Fibroblast of the aortic adventitia (primary cell): ENCODE results near the gene PRDM16. TPM values are rescaled to one million over a fixed set of nuclear protein-coding genes. Genes with fewer than 3 reads are reported as not detected.

ENCODE experiments used
- DNase-seq: peaks from one replicate; pipeline ENCODE4 v3.0.0-alpha.2; 2010; ENCODE audit warnings: low read depth
- H3K4me3 ChIP-seq: 2 replicates; pipeline ENCODE4 v1.5.1; 2011; ENCODE audit warnings: low read depth, mild to moderate bottlenecking, control low read depth, low read length, moderate library complexity
- CTCF ChIP-seq: IDR thresholded peaks from 2 replicates; pipeline ENCODE4 v1.5.1; 2011; ENCODE audit warnings: mild to moderate bottlenecking, low read length, control low read depth, inconsistent platforms; ENCODE audit not compliant: insufficient read depth
- total RNA-seq: library from RNA; depleted of rRNA; stranded (reverse); fragments of >200 nt; gene quantifications from 2 replicates; pipeline ENCODE4 v1.2.3, GENCODE V29; 2012; ENCODE audit warnings: low replicate concordance

Gene PRDM16
- total RNA-seq, 1 donor = 11.3 TPM

GRCh38 chr1:3206696-3207095, 137.7 kb downstream of the PRDM16 start:
- DNase-seq = no peak
- TF ChIP-seq CTCF = no peak
- H3K4me3 ChIP-seq = no peak overlapping the region

DNA sequence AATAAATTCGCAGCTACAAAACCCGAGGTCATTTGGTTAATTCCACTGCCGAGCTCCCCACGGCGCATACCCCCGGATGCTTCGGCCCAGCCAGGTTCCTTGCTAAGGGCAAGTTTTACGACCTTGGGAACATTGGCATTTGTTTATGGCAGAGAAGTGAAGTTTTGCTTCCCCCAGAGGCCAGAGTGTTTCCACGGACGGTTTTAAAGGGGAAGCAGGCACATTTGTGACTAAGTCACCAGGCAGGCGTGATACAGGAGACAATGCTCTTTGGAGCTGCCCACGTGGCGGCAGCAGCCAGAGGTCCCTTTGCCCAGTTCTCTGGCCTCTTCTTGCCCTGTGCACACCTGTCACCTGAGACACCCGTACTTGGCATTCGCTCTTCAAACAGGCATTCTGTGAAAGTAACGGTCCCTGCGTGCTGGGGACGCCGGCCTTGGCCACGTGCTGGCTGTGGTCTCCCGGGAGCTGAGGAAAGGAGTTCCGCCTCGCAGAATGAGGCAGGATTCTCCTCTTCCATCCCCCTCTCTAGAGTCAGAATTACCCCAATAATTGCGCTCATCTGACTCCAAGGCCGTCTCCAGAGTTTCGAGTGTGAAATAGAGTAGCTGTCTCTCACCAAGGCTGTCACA, 138.3 kb downstream of the PRDM16 start:
- DNase-seq = no peak
- no peak overlapping the region for H3K4me3 ChIP-seq

DNA sequence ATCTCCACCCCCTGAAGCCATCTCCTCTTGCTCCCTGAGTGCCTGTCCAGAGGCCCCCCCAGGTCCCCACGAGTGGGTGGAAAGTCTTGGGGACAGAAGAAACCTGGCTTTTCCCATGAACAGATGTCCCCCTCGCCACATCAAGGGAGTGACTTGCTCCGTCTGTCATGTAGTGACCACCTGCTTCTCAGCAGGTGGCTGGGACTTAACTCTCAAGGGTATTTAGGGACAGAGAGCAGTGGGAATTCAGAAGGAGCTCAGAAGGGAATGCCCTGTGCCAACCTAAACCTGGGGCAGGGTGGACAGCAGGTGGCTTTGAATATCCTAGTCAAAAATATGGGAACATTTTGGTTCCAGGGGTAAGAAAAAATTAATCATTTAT, 139.8 kb downstream of the PRDM16 start:
- H3K4me3 ChIP-seq = no peak overlapping the region
- no peak for DNase-seq
- TF ChIP-seq CTCF = no peak

More for the DNA sequence above, 138.3 kb downstream of the PRDM16 start:
- TF ChIP-seq CTCF = no peak

GRCh38 chr1:3209201-3209600, 140.2 kb downstream of the PRDM16 start:
- no peak for TF ChIP-seq CTCF
- no peak for DNase-seq
- H3K4me3 ChIP-seq = no peak overlapping the region

DNA sequence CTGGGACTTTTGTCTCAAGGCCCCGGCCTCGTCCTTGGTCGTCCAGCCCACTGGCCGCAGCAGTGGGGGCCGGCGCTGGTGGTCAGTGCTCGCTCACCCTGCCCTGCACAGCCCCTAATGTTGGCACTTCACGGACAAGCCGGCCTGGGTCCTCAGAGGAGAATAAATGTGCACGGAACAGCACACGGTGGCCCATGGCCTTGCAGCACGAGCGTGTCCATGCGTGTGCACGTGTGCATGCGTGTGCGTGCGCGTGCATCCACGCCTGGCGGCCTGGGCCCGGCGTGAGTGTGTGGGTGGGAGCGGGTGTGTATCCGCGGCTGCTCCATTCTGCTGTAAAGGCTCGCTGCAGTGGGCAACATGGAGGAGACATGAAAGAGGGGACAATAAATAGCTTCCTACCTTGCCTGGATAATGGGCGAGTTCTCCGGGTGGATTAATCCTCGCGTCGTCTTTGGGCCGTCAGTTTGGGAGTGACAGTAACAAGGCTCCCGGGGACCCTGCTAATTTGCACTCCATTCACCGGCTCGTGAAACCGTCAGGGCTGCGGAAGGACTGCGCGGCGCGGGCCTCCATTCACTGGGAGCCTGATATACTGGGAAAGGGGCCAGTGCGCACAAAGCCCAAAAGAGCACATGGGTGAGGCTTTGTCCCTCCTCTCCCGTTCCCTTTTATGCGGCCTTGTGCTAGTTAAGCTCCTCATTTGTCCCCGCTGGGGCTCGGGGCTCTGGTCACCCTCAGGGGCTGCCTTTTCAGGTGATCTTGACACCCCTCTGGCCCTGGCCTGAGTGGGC, 142.8 kb downstream of the PRDM16 start:
- no peak for DNase-seq
- no peak for TF ChIP-seq CTCF
- H3K4me3 ChIP-seq = no peak overlapping the region

DNA sequence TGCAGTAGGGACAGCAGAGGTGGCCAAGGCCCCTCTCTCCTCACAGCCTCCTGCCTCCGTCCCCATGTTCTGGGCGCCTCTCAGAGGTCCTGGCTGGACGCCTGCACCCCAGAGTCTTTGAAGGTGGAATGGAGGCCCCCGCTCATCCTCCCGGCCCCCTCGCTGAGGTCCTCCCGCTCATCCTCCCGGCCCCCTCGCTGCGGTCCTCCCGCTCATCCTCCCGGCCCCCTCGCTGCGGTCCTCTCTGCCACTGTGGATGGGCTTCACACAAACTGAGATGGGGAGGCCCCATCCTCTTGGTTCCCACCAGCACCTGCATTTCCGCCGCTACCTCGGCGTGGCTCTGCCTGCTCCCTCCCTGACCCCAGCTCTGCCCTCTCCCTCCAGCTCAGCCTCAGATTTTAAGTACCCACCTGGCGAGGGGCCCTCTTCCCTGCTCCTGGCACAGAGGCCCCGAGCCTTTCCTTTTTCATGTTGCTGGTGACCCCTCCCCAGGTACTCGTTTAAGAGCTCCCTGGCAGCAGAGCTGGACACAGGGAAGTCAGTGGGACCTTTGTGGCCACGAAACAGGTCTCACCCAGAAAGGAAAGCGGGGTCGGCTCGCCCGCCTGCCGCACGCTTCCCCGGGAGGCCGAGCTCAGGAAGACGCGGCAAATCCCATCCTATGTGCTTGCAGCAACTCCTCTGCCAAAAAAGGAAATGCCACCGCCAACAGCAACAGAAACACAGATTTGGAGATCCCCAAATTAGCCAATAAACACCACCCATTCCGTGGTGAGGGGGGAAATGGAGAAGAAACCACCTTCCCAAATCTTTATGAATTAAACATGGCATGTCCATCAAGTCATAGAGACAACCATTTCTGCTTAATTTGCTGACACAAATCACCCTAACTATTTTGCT, 143.7 kb downstream of the PRDM16 start:
- no peak for DNase-seq
- TF ChIP-seq CTCF = no peak
- no peak overlapping the region for H3K4me3 ChIP-seq
